Neural progenitor cell (in vitro differentiated cells): Measurements from ENCODE around the gene RNLS. TPM values are rescaled to one million over a fixed set of nuclear protein-coding genes. Genes with fewer than 3 reads are reported as not detected.

Experiments
- DNase-seq: peaks from one replicate; pipeline ENCODE4 v3.0.0-alpha.2; 2016; ENCODE audit warnings: low spot score
- H2AFZ ChIP-seq: fragments of 200-600 bp; sonication (generic); replicated peaks from 2 replicates; pipeline ENCODE4 v1.6.1; 2016; ENCODE audit warnings: antibody characterized with exemption
- H3F3A ChIP-seq: fragments of 200-600 bp; sonication (generic); 2 replicates; pipeline ENCODE4 v1.6.1; 2016; ENCODE audit warnings: antibody characterized with exemption, low read depth
- H3K27ac ChIP-seq: fragments of 200-600 bp; sonication (generic); 2 replicates; pipeline ENCODE4 v1.5.1; 2016; ENCODE audit warnings: mild to moderate bottlenecking
- H3K27me3 ChIP-seq: fragments of 200-600 bp; sonication (generic); 2 replicates; pipeline ENCODE4 v1.6.1; 2016; ENCODE audit warnings: mild to moderate bottlenecking, moderate library complexity
- H3K36me3 ChIP-seq: fragments of 200-600 bp; sonication (generic); 2 replicates; pipeline ENCODE4 v1.5.1; 2016
- H3K4me1 ChIP-seq: fragments of 200-600 bp; sonication (generic); 2 replicates; pipeline ENCODE4 v1.6.1; 2016; ENCODE audit warnings: mixed run types
- H3K4me2 ChIP-seq: fragments of 200-600 bp; sonication (generic); 2 replicates; pipeline ENCODE4 v1.6.1; 2016
- H3K4me3 ChIP-seq: fragments of 200-600 bp; sonication (generic); 2 replicates; pipeline ENCODE4 v1.5.1; 2016
- H3K79me2 ChIP-seq: fragments of 200-600 bp; sonication (generic); 2 replicates; pipeline ENCODE4 v1.6.1; 2016; ENCODE audit warnings: low read depth
- H3K9ac ChIP-seq: fragments of 200-600 bp; sonication (generic); 2 replicates; pipeline ENCODE4 v1.6.1; 2016
- H3K9me3 ChIP-seq: fragments of 200-600 bp; sonication (generic); 2 replicates; pipeline ENCODE4 v1.5.1; 2016; ENCODE audit warnings: low read depth
- H4K20me1 ChIP-seq: fragments of 200-600 bp; sonication (generic); 2 replicates; pipeline ENCODE4 v1.6.1; 2016; ENCODE audit warnings: low read depth
- H3K27ac Mint-ChIP-seq: 3 replicates; pipeline ENCODE4 v1.8.0; 2021; ENCODE audit warnings: mixed read lengths
- H3K27me3 Mint-ChIP-seq: 2 replicates; pipeline ENCODE4 v1.8.0; 2022; ENCODE audit warnings: low read depth, mild to moderate bottlenecking, inconsistent platforms, moderate library complexity, mixed read lengths; ENCODE audit not compliant: insufficient read depth
- H3K36me3 Mint-ChIP-seq: 3 replicates; pipeline ENCODE4 v1.8.0; 2021; ENCODE audit warnings: mixed read lengths
- H3K4me1 Mint-ChIP-seq: 3 replicates; pipeline ENCODE4 v1.8.0; 2021; ENCODE audit warnings: mixed read lengths
- H3K4me3 Mint-ChIP-seq: 3 replicates; pipeline ENCODE4 v1.8.0; 2021; ENCODE audit warnings: mild to moderate bottlenecking, moderate library complexity, mixed read lengths
- H3K9me3 Mint-ChIP-seq: 3 replicates; pipeline ENCODE4 v1.8.0; 2020; ENCODE audit warnings: mixed read lengths
- CTCF ChIP-seq: fragments of 200-600 bp; sonication (generic); IDR thresholded peaks from 2 replicates; pipeline ENCODE4 v1.5.1; 2017; ENCODE audit warnings: antibody characterized with exemption, mild to moderate bottlenecking
- EZH2 ChIP-seq: fragments of 200-600 bp; sonication (generic); IDR thresholded peaks from 2 replicates; pipeline ENCODE4 v1.6.1; 2017; ENCODE audit warnings: antibody characterized with exemption, mild to moderate bottlenecking, moderate library complexity
- EZH2phosphoT487 ChIP-seq: fragments of 200-600 bp; sonication (generic); IDR thresholded peaks from 2 replicates; pipeline ENCODE4 v1.6.1; 2017; ENCODE audit warnings: antibody characterized with exemption
- total RNA-seq: library from RNA; depleted of rRNA; stranded (reverse); fragments of >200 nt; gene quantifications from 2 replicates; pipeline ENCODE4 v1.2.3, GENCODE V29; 2015; ENCODE audit warnings: low replicate concordance

The RNLS gene
- total RNA-seq, 1 donor from 2014 or later = 9.1 TPM

- H3F3A ChIP-seq = no peaks in the 10 kb centered on the region
- no peak overlapping the region for H3K27ac Mint-ChIP-seq
- peaks cover 4% of the 10 kb centered on the region for H3K4me1 Mint-ChIP-seq
- H3K9me3 Mint-ChIP-seq = no peaks in the 10 kb centered on the region
- no peaks in the 10 kb centered on the region for H3K27me3 Mint-ChIP-seq
- H3K36me3 Mint-ChIP-seq = no peaks in the 10 kb centered on the region
- no peaks in the 10 kb centered on the region for H3K9me3 ChIP-seq
- DNase-seq = no peak
- H3K9ac ChIP-seq = no peak overlapping the region
- H3K4me1 ChIP-seq = peaks cover 7% of the 10 kb centered on the region
- no peak overlapping the region for H3K4me2 ChIP-seq
- no peaks in the 10 kb centered on the region for H4K20me1 ChIP-seq
- no peaks in the 10 kb centered on the region for H3K27me3 ChIP-seq
- TF ChIP-seq CTCF (no peak), EZH2 (no peak), EZH2phosphoT487 (no peak)
- no peak overlapping the region for H3K27ac ChIP-seq
- no peaks in the 10 kb centered on the region for H3K36me3 ChIP-seq
- H3K4me3 Mint-ChIP-seq = no peak overlapping the region
- H3K79me2 ChIP-seq = no peaks in the 10 kb centered on the region
- H3K4me3 ChIP-seq = no peak overlapping the region
- no peak overlapping the region for H2AFZ ChIP-seq
Observed at GRCh38 chr10:88505680-88506215, 77.4 kb downstream of the RNLS start.

- no peaks in the 10 kb centered on the region for H3K27me3 ChIP-seq
- H3K36me3 ChIP-seq = no peaks in the 10 kb centered on the region
- H3K27ac ChIP-seq = no peak overlapping the region
- TF ChIP-seq CTCF = no peak
- no peak for TF ChIP-seq EZH2
- TF ChIP-seq EZH2phosphoT487 = no peak
- H3K4me1 Mint-ChIP-seq = peaks cover 4% of the 10 kb centered on the region
- H3K9ac ChIP-seq = no peak overlapping the region
- H3K4me3 ChIP-seq = no peak overlapping the region
- no peaks in the 10 kb centered on the region for H3K9me3 Mint-ChIP-seq
- H3K27me3 Mint-ChIP-seq = no peaks in the 10 kb centered on the region
- no peaks in the 10 kb centered on the region for H3F3A ChIP-seq
- H3K4me1 ChIP-seq = peaks cover 9% of the 10 kb centered on the region
- H3K79me2 ChIP-seq = no peaks in the 10 kb centered on the region
- H4K20me1 ChIP-seq = no peaks in the 10 kb centered on the region
- H3K27ac Mint-ChIP-seq = no peak overlapping the region
- no peak overlapping the region for H3K4me3 Mint-ChIP-seq
- H3K36me3 Mint-ChIP-seq = no peaks in the 10 kb centered on the region
- DNase-seq = no peak
- H2AFZ ChIP-seq = no peak overlapping the region
- no peak overlapping the region for H3K4me2 ChIP-seq
- no peaks in the 10 kb centered on the region for H3K9me3 ChIP-seq
Observed at GRCh38 chr10:88505265-88505664, 77.9 kb downstream of the RNLS start.

DNA sequence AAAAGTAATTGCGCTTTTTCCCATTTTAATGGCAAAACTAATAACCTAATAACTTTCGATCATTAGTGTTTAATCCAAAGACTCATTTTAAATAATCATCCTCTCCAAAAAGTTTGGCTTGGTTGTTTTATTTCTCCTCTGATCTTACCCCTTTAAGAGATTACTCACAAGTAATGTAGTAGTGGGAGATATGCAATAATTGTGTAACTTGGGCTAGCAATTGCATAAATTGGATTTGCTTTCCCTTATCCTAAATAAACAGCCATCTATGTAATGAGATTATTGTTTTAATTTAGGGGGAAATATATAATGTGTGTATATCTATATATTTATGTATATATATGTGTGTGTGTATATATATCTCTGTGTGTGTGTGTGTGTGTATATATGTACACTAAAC lies 82.5 kb downstream of the RNLS start:
- H3K9me3 Mint-ChIP-seq = no peaks in the 10 kb centered on the region
- Histone ChIP-seq H3K79me2 (no peaks in the 10 kb centered on the region), H4K20me1 (no peaks in the 10 kb centered on the region), H3K4me1 (peaks cover 7% of the 10 kb centered on the region), H2AFZ (no peak overlapping the region), H3F3A (no peaks in the 10 kb centered on the region), H3K27ac (no peak overlapping the region), H3K9ac (no peak overlapping the region), H3K9me3 (no peaks in the 10 kb centered on the region), H3K36me3 (no peaks in the 10 kb centered on the region), H3K4me3 (no peak overlapping the region), H3K4me2 (no peak overlapping the region), H3K27me3 (no peaks in the 10 kb centered on the region)
- no peak for DNase-seq
- no peak for TF ChIP-seq CTCF
- no peak for TF ChIP-seq EZH2
- no peak for TF ChIP-seq EZH2phosphoT487
- no peak overlapping the region for H3K27ac Mint-ChIP-seq
- H3K4me1 Mint-ChIP-seq = peaks cover 1% of the 10 kb centered on the region
- no peaks in the 10 kb centered on the region for H3K36me3 Mint-ChIP-seq
- no peaks in the 10 kb centered on the region for H3K27me3 Mint-ChIP-seq
- no peak overlapping the region for H3K4me3 Mint-ChIP-seq
